HepG2 (cell line): ENCODE data around the gene TBX5.

Source experiments
- JUND ChIP-seq: sonication (generic); formaldehyde crosslinking; IDR thresholded peaks from 2 replicates; pipeline ENCODE4 v1.8.0; 2022; ENCODE audit warnings: mild to moderate bottlenecking, missing genetic modification reagents
- MAFF ChIP-seq: IDR thresholded peaks from 2 replicates; pipeline ENCODE4 v1.6.1; 2011; ENCODE audit warnings: low read depth, low read length, improper control_type of control experiment
- POLR2A ChIP-seq, 2 experiments: IDR thresholded peaks; 2 replicates each; pipeline ENCODE4 v1.6.1; 2011; ENCODE audit warnings: low read depth in 2 of 2, low read length in 2 of 2, mild to moderate bottlenecking in 1 of 2, moderate library complexity in 1 of 2; ENCODE audit not compliant: insufficient read depth in 1 of 2
- SAFB2 ChIP-seq: sonication (generic); formaldehyde crosslinking; IDR thresholded peaks from 2 replicates; pipeline ENCODE4 v1.5.1; 2020; ENCODE audit warnings: missing genetic modification reagents, low read depth, mild to moderate bottlenecking, borderline replicate concordance
- SMYD3 ChIP-seq: sonication (generic); formaldehyde crosslinking; IDR thresholded peaks from 2 replicates; pipeline ENCODE4 v1.8.1; 2023; ENCODE audit warnings: mild to moderate bottlenecking, missing genetic modification reagents
- TARDBP ChIP-seq: sonication (generic); formaldehyde crosslinking; IDR thresholded peaks from 2 replicates; pipeline ENCODE4 v1.8.0; 2022; ENCODE audit warnings: mild to moderate bottlenecking, missing genetic modification reagents
- ZBTB3 ChIP-seq: sonication (generic); formaldehyde crosslinking; IDR thresholded peaks from 2 replicates; pipeline ENCODE4 v1.4.0; 2020; ENCODE audit warnings: low read depth, mild to moderate bottlenecking, moderate library complexity, missing genetic modification reagents, borderline replicate concordance
- ZBTB7B ChIP-seq: sonication (generic); formaldehyde crosslinking; IDR thresholded peaks from 2 replicates; pipeline ENCODE4 v1.4.0; 2020; ENCODE audit warnings: missing genetic modification reagents
- ZNF547 ChIP-seq: sonication (generic); formaldehyde crosslinking; IDR thresholded peaks from 2 replicates; pipeline ENCODE4 v1.5.1; 2020; ENCODE audit warnings: mild to moderate bottlenecking, missing genetic modification reagents
- TF ChIP-seq, protein P1 (sequence below): sonication (generic); formaldehyde crosslinking; IDR thresholded peaks from 2 replicates; pipeline ENCODE4 v1.5.0; 2020; ENCODE audit warnings: mild to moderate bottlenecking, missing genetic modification reagents, moderate library complexity
- TF ChIP-seq, protein P2 (sequence below): sonication (generic); formaldehyde crosslinking; conservative IDR thresholded peaks from 2 replicates; pipeline ENCODE4 v1.4.0; 2020; ENCODE audit warnings: missing genetic modification reagents
- TF ChIP-seq, protein P3 (sequence below): sonication (generic); formaldehyde crosslinking; IDR thresholded peaks from 2 replicates; pipeline ENCODE4 v1.4.0; 2020; ENCODE audit warnings: missing genetic modification reagents, borderline replicate concordance
- TF ChIP-seq, protein P4 (sequence below): IDR thresholded peaks from 2 replicates; pipeline ENCODE4 v1.6.1; 2016; ENCODE audit warnings: low read depth, borderline replicate concordance

DNA sequence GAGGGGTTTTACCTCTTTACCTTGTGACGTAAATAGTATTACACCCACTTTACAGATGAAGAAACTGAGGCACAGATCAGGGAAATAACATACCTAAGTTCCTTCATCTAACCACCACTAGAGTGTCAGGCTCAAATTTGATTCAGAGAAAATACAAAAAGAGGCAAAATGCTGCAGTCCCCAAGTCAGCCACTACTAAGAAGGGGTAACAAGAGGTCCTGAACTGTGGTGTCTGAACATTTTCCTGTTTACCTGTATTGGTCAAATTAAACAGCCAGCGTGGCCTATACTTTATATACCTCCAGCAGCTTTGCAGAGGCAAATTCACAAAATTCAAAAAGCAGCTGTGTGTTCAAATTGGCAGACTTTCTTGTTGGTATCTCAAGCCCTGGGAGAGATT, 92.0 kb downstream of the TBX5 start:
- TF ChIP-seq, protein P1, sequence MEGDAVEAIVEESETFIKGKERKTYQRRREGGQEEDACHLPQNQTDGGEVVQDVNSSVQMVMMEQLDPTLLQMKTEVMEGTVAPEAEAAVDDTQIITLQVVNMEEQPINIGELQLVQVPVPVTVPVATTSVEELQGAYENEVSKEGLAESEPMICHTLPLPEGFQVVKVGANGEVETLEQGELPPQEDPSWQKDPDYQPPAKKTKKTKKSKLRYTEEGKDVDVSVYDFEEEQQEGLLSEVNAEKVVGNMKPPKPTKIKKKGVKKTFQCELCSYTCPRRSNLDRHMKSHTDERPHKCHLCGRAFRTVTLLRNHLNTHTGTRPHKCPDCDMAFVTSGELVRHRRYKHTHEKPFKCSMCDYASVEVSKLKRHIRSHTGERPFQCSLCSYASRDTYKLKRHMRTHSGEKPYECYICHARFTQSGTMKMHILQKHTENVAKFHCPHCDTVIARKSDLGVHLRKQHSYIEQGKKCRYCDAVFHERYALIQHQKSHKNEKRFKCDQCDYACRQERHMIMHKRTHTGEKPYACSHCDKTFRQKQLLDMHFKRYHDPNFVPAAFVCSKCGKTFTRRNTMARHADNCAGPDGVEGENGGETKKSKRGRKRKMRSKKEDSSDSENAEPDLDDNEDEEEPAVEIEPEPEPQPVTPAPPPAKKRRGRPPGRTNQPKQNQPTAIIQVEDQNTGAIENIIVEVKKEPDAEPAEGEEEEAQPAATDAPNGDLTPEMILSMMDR (CRISPR knock-in tag): no peak
- TF ChIP-seq MAFF (no peak), TARDBP (CRISPR knock-in tag) (no peak), POLR2A (IDR thresholded peaks at IDR 0.05; ENCODE audit: insufficient read depth in 1 of 2, low read depth in 2 of 2, low read length in 2 of 2) (no peak), SMYD3 (CRISPR knock-in tag) (no peak), JUND (no peak), ZNF547 (no peak), ZBTB3 (no peak), ZBTB7B (CRISPR knock-in tag) (no peak), SAFB2 (CRISPR knock-in tag) (no peak)
- TF ChIP-seq, protein P2, sequence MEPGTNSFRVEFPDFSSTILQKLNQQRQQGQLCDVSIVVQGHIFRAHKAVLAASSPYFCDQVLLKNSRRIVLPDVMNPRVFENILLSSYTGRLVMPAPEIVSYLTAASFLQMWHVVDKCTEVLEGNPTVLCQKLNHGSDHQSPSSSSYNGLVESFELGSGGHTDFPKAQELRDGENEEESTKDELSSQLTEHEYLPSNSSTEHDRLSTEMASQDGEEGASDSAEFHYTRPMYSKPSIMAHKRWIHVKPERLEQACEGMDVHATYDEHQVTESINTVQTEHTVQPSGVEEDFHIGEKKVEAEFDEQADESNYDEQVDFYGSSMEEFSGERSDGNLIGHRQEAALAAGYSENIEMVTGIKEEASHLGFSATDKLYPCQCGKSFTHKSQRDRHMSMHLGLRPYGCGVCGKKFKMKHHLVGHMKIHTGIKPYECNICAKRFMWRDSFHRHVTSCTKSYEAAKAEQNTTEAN: no peak
- TF ChIP-seq, protein P3, sequence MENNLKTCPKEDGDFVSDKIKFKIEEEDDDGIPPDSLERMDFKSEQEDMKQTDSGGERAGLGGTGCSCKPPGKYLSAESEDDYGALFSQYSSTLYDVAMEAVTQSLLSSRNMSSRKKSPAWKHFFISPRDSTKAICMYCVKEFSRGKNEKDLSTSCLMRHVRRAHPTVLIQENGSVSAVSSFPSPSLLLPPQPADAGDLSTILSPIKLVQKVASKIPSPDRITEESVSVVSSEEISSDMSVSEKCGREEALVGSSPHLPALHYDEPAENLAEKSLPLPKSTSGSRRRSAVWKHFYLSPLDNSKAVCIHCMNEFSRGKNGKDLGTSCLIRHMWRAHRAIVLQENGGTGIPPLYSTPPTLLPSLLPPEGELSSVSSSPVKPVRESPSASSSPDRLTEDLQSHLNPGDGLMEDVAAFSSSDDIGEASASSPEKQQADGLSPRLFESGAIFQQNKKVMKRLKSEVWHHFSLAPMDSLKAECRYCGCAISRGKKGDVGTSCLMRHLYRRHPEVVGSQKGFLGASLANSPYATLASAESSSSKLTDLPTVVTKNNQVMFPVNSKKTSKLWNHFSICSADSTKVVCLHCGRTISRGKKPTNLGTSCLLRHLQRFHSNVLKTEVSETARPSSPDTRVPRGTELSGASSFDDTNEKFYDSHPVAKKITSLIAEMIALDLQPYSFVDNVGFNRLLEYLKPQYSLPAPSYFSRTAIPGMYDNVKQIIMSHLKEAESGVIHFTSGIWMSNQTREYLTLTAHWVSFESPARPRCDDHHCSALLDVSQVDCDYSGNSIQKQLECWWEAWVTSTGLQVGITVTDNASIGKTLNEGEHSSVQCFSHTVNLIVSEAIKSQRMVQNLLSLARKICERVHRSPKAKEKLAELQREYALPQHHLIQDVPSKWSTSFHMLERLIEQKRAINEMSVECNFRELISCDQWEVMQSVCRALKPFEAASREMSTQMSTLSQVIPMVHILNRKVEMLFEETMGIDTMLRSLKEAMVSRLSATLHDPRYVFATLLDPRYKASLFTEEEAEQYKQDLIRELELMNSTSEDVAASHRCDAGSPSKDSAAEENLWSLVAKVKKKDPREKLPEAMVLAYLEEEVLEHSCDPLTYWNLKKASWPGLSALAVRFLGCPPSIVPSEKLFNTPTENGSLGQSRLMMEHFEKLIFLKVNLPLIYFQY (CRISPR knock-in tag): no peak
- TF ChIP-seq, protein P4, sequence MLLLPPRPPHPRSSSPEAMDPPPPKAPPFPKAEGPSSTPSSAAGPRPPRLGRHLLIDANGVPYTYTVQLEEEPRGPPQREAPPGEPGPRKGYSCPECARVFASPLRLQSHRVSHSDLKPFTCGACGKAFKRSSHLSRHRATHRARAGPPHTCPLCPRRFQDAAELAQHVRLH: no peak
